Activated naive CD8-positive, alpha-beta T cell treated with anti-CD3 and anti-CD28 coated beads, Interleukin-2, amount 10 ng/mL, durations not matched to agents 7 days and 5 days (primary cell): ENCODE data around the gene ADGRG3. TPM values are rescaled to one million over a fixed set of nuclear protein-coding genes. Genes with fewer than 3 reads are reported as not detected.

Experiments
- ATAC-seq: fragments of 150-1000 bp; cut with Tn5 transposase; one replicate; pipeline ENCODE4 v1.10.0; 2021; ENCODE audit warnings: low read depth, moderate library complexity
- POLR2A ChIA-PET: fragments of 350-600 bp; sonication (Branson Sonifier 250); formaldehyde crosslinking; loops from one replicate; lab custom pipeline; 2021; ENCODE audit warnings: antibody characterized with exemption; lab: Charles Lee
- DNase-seq: peaks from one replicate; pipeline ENCODE4 v3.0.0; 2021
- H3K27ac Mint-ChIP-seq: one replicate; pipeline ENCODE4 v1.8.0; 2022; ENCODE audit warnings: mild to moderate bottlenecking, mixed read lengths
- H3K27me3 Mint-ChIP-seq: one replicate; pipeline ENCODE4 v1.8.0; 2022; ENCODE audit warnings: mild to moderate bottlenecking, moderate library complexity, mixed read lengths
- H3K36me3 Mint-ChIP-seq: one replicate; pipeline ENCODE4 v1.8.0; 2021; ENCODE audit warnings: mild to moderate bottlenecking, mixed read lengths
- H3K4me1 Mint-ChIP-seq: one replicate; pipeline ENCODE4 v1.8.0; 2021; ENCODE audit warnings: mixed read lengths
- H3K4me3 Mint-ChIP-seq: one replicate; pipeline ENCODE4 v1.8.0; 2022; ENCODE audit warnings: mild to moderate bottlenecking, moderate library complexity, mixed read lengths
- H3K9me3 Mint-ChIP-seq: one replicate; pipeline ENCODE4 v1.8.0; 2021; ENCODE audit warnings: mixed read lengths
- total RNA-seq, 2 experiments: library from RNA; stranded (reverse); gene quantifications; one replicate each; pipeline ENCODE4 v1.2.3, GENCODE V29; 2021

The ADGRG3 gene
- total RNA-seq, 2 experiments from 2014 or later, result not detected

DNA sequence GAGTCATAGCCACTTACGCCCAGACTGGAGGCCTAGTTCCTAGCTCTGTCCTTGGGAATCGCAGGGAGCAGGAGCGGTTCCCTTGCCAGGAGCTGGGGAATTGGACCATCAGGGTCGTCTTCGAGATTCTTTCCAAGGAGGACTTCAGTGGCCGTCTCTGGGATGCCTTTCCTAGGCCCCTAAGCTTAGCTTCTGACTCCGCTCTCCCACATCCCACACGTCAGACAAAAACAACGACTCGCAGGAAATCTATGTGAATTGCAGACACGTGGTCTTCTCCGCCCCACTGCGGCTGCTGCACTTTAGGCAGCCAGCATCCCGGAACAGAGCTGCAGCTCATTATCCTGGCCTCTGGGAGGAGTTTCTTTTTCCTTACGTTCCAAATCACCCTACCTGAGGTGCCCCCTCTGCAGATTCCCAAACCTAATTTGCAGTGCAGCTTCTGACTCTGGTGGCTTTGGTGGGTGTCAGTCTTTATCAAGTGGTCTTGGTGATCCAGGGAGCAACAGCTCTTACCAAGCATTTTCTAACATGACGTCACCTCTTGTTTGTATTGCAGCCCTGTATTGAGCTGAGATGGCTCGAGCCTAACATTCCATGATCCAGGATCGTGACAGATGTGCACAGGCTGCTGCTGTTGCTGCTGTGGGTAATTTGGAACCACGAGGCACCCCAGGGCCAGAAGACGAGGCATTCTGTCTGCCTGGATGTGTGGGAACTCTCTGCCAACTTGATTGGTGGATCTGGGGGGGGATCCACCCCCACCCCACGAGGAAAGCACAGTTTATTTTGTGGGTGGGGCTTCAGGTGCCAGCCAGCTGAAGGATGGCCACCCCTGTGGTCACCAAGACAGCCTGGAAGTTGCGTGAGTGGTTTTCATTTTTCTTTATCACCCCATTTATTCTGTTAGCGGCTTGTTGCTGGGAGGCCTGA, 68.6 kb downstream of the ADGRG3 start:
- Mint-ChIP-seq H3K4me1 (peaks cover 19% of the 10 kb centered on the region), H3K27me3 (no peaks in the 10 kb centered on the region), H3K4me3 (peak overlapping the region; percentile 99), H3K9me3 (peaks cover 8% of the 10 kb centered on the region), H3K27ac (peak overlapping the region; percentile 96), H3K36me3 (peaks cover 13% of the 10 kb centered on the region)
- POLR2A ChIA-PET, result interaction anchor here (1.1 to 2.8 kb wide), 7 partner anchors 20 to 274 kb away, joined by 3 to 19 read pairs (median 7); partner anchors contain the start of gene POLR2C
- ATAC-seq (no peak), DNase-seq (peak; percentile 61)

DNA sequence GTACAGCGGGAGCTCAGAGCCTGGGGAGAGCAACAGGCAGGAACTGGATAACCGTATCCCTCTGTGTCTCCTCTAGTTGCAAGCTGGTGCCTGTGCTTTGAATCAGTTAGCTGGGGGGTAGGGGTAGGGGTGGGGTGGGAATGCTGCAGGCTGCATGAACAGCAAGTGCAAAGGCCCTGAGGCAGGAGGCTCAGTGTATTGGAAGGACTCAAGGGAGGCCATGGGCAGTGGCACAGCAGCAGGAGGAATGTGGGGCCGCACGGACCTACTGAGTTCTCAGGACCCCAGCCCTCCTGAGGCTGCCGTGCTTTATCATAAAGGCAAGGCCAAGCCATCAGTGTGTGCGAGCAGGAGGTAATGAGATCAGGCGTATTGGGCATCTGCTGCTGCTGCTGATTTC, 70.7 kb downstream of the ADGRG3 start:
- no peak for ATAC-seq
- H3K4me1 Mint-ChIP-seq, result peaks cover 19% of the 10 kb centered on the region
- H3K9me3 Mint-ChIP-seq, result no peaks in the 10 kb centered on the region
- H3K27me3 Mint-ChIP-seq, result no peaks in the 10 kb centered on the region
- POLR2A ChIA-PET, result no interaction called here
- no peak overlapping the region for H3K4me3 Mint-ChIP-seq
- no peak overlapping the region for H3K27ac Mint-ChIP-seq
- peaks cover 3% of the 10 kb centered on the region for H3K36me3 Mint-ChIP-seq
- DNase-seq, result no peak

Other genes with a start within 250 kb of the ADGRG3 start
- 10 to 100 TPM; 36.7 to 37.7 TPM for gene CIAPIN1, start 220.9 kb upstream of the ADGRG3 start, total RNA-seq
- 10 to 100 TPM; 37.1 to 40.3 TPM for gene COQ9, start 220.8 kb upstream of the ADGRG3 start, total RNA-seq
- 10 to 100 TPM; 61.1 to 63.6 TPM for gene POLR2C, start 205.6 kb upstream of the ADGRG3 start, total RNA-seq
- gene DOK4, start 181.8 kb upstream of the ADGRG3 start, total RNA-seq, result 1 to 10 TPM; 6.3 to 6.4 TPM
- 10 to 100 TPM; 11.3 to 15.1 TPM for gene CCDC102A, start 131.7 kb upstream of the ADGRG3 start, total RNA-seq
- gene ADGRG5, start 125.7 kb upstream of the ADGRG3 start, total RNA-seq, result 10 to 100 TPM; 14.3 to 15.7 TPM
- gene ADGRG1, start 39.7 kb upstream of the ADGRG3 start, total RNA-seq, result 1 to 10 TPM; 4.3 to 5.6 TPM
- gene DRC7, start 26.5 kb downstream of the ADGRG3 start, total RNA-seq, result under 1 TPM in 1 of 2 experiments, not detected in 1; 0.17 TPM
- 10 to 100 TPM; 31.1 to 31.4 TPM for gene KATNB1, start 67.5 kb downstream of the ADGRG3 start, total RNA-seq
- 1 to 10 TPM; 1.1 to 1.9 TPM for gene KIFC3, start 134.2 kb downstream of the ADGRG3 start, total RNA-seq